Measurements from ENCODE around the gene WDR7. TPM values are rescaled to one million over a fixed set of nuclear protein-coding genes. Genes with fewer than 3 reads are reported as not detected.

The WDR7 gene
- total RNA-seq, 1 experiment from 2014 or later: 11.5 TPM

DNA sequence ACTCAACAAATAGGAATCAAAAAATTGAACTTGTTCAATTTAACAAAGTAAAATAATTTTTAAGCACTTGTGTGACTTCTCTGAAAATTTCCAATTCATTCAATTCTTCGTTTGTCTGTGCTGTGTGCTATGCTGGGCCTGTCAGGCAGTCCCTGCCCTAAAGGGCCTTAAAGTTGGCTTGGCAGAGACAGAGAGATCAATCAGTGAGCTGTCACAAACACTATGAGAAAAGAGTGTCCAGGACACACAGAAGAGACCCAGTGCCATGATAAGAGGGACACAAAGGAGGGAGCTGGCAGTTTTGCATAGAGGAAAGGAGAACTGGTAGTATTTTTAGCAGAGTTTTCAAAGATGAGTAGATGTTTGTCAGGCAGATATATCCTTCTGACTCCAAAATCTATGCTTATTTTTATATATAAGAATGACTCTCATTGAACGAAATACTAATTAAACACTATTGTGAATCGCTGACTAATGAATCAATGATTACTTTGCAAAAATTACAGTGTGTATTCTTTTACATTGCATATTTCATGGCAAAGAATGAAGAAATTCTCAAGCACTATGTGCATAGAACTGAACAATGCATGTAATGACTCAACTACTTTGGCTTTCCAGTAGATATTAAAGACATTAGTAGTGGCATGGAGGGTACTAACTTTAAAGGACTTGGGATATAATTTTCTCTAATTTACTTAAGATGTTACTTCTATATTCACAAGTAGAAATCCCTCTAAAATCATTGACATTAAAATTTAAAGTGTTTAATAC lies 302.5 kb downstream of the WDR7 start (continued):
- TF ChIP-seq POLR2A (IDR thresholded peaks at IDR 0.05; ENCODE audit: borderline replicate concordance, extremely low read depth, insufficient read depth, insufficient read length): no peak

- Histone ChIP-seq H3K79me2 (ENCODE audit: insufficient read depth, low read length) (no peaks in the 10 kb centered on the region), H3K9ac (ENCODE audit: low read length) (no peak overlapping the region), H3K27me3 (ENCODE audit: insufficient read depth, low read length) (no peaks in the 10 kb centered on the region), H3K9me3 (ENCODE audit: control insufficient read depth in 1 of 2, insufficient read depth in 1 of 2, low read depth in 1 of 2, low read length in 2 of 2) (no peaks in the 10 kb centered on the region), H3K27ac (ENCODE audit: low read depth, low read length) (no peak overlapping the region), H3K36me3 (ENCODE audit: control insufficient read depth in 1 of 2, insufficient read depth in 2 of 2, low read length in 2 of 2) (no peaks in the 10 kb centered on the region), H2AFZ (ENCODE audit: low read depth, low read length, poor library complexity, severe bottlenecking) (no peak overlapping the region), H3K4me3 (replicated peaks in 1 of 2; ENCODE audit: low read depth in 1 of 2, low read length in 2 of 2) (no peak overlapping the region), H3K4me1 (ENCODE audit: control insufficient read depth in 1 of 2, insufficient read depth in 2 of 2, low read length in 2 of 2) (no peaks in the 10 kb centered on the region), H3K9me2 (ENCODE audit: insufficient read depth) (no peaks in the 10 kb centered on the region), H3K4me2 (ENCODE audit: low read length) (no peak overlapping the region), H4K20me1 (ENCODE audit: insufficient read depth) (no peaks in the 10 kb centered on the region)
- CTCF ChIA-PET: no interaction called here
- intact Hi-C loops (cut with micrococcal nuclease): no loop called here
- no TSS peak for BruUV-seq (replicated peaks)
- RAD21 ChIA-PET (ENCODE audit: low non-redundant PET in 1 of 2, low total read pairs in 2 of 2, uncharacterized antibody in 2 of 2, unreplicated experiment in 2 of 2): no interaction called here
- no peak for DNase-seq (ENCODE audit: low read depth, low spot score)
- POLR2A ChIA-PET: no interaction called here
- no peak for TF ChIP-seq CEBPB (IDR thresholded peaks at IDR 0.05; ENCODE audit: low read depth)
- TF ChIP-seq SRF (IDR thresholded peaks at IDR 0.05; ENCODE audit: low read depth): no peak
- TF ChIP-seq TCF7L2 (IDR thresholded peaks at IDR 0.05; ENCODE audit: borderline replicate concordance, extremely low read depth, insufficient read depth, insufficient read length): no peak
- TF ChIP-seq REST (IDR thresholded peaks at IDR 0.05; ENCODE audit: low read depth): no peak
- no peak for TF ChIP-seq MAX (IDR thresholded peaks at IDR 0.05)
- TF ChIP-seq, protein P1, sequence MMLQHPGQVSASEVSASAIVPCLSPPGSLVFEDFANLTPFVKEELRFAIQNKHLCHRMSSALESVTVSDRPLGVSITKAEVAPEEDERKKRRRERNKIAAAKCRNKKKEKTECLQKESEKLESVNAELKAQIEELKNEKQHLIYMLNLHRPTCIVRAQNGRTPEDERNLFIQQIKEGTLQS (IDR thresholded peaks at IDR 0.05): no peak
- no peak for TF ChIP-seq FOSL1 (IDR thresholded peaks at IDR 0.05; ENCODE audit: low read depth)
- no peak for TF ChIP-seq POLR2A (IDR thresholded peaks at IDR 0.05; ENCODE audit: borderline replicate concordance, extremely low read depth, insufficient read depth, insufficient read length)
- no peak for TF ChIP-seq ELF1 (IDR thresholded peaks at IDR 0.05; ENCODE audit: borderline replicate concordance, low read depth)
- TF ChIP-seq EZH2 (IDR thresholded peaks at IDR 0.05): no peak
- ATAC-seq: no peak
Observed at GRCh38 chr18:56955490-56955889, 304.3 kb downstream of the WDR7 start.
